HG03521 (cell line): ENCODE data around the gene RAB38.
A peak's percentile ranks its signal among the peaks of the same experiment; 100 is the strongest.

Source experiments
- ATAC-seq: cut with Tn5 transposase; IDR thresholded peaks from one replicate; pipeline ENCODE4 v1.9.1; 2021; ENCODE audit warnings: mild to moderate bottlenecking, moderate library complexity; ENCODE audit not compliant: unreplicated experiment

RAB38 gene

GRCh38 chr11:88170673-88171072, 4.6 kb downstream of the RAB38 start:
- no peak for ATAC-seq

- ATAC-seq, result no peak
These were observed 5.4 kb downstream of the RAB38 start for GRCh38 chr11:88169881-88170280.

- ATAC-seq, result no peak
These were observed 5.8 kb downstream of the RAB38 start for GRCh38 chr11:88169471-88169870.

- no peak for ATAC-seq
These were observed 7.4 kb downstream of the RAB38 start for GRCh38 chr11:88167853-88168252.

GRCh38 chr11:88164806-88165585, 10.2 kb downstream of the RAB38 start:
- ATAC-seq, result no peak

GRCh38 chr11:88164320-88164719, 10.9 kb downstream of the RAB38 start:
- ATAC-seq, result no peak

GRCh38 chr11:88158081-88158480, 17.2 kb downstream of the RAB38 start:
- no peak for ATAC-seq

- ATAC-seq, result no peak
These were observed 17.9 kb downstream of the RAB38 start for GRCh38 chr11:88157370-88157769.

- no peak for ATAC-seq
These were observed 22.9 kb downstream of the RAB38 start for GRCh38 chr11:88152381-88152780.

- ATAC-seq, result no peak
These were observed 23.5 kb downstream of the RAB38 start for GRCh38 chr11:88151709-88152265.

- ATAC-seq, result no peak
These were observed 29.1 kb downstream of the RAB38 start for GRCh38 chr11:88146106-88146505.

- no peak for ATAC-seq
These were observed 35.4 kb downstream of the RAB38 start for GRCh38 chr11:88139865-88140264.

- peak; percentile 45 for ATAC-seq
These were observed 43.3 kb downstream of the RAB38 start for GRCh38 chr11:88131764-88132470.

GRCh38 chr11:88122956-88123355, 52.3 kb downstream of the RAB38 start:
- ATAC-seq, result no peak

- no peak for ATAC-seq
These were observed 55.7 kb downstream of the RAB38 start for GRCh38 chr11:88119561-88119960.

GRCh38 chr11:88117281-88117858, 57.9 kb downstream of the RAB38 start:
- peak; percentile 58 for ATAC-seq

- no peak for ATAC-seq
These were observed 59.2 kb downstream of the RAB38 start for GRCh38 chr11:88115828-88116755.

- ATAC-seq, result no peak
These were observed 60.7 kb downstream of the RAB38 start for GRCh38 chr11:88114486-88115045.

- no peak for ATAC-seq
These were observed 68.6 kb downstream of the RAB38 start for GRCh38 chr11:88106666-88107065.

GRCh38 chr11:88105951-88106350, 69.3 kb downstream of the RAB38 start:
- ATAC-seq, result no peak
